HG03103 (cell line): ENCODE data around the gene TM9SF4.
"Not testable (repeated sequence)": the region's sequence is repeated elsewhere in the genome, so short reads cannot be mapped to it uniquely, and the experiment has no call there.

ENCODE experiments used
- ATAC-seq: cut with Tn5 transposase; IDR thresholded peaks from one replicate; pipeline ENCODE4 v1.9.1; 2021; ENCODE audit warnings: low read depth; ENCODE audit not compliant: unreplicated experiment

TM9SF4 gene

GRCh38 chr20:32089637-32090362 is 19.7 kb upstream of the TM9SF4 start:
- no peak for ATAC-seq

GRCh38 chr20:32091888-32092346 is 17.6 kb upstream of the TM9SF4 start:
- ATAC-seq = no peak

GRCh38 chr20:32098786-32099185 is 10.7 kb upstream of the TM9SF4 start:
- no peak for ATAC-seq

- no peak for ATAC-seq
These were observed 611 bp upstream of the TM9SF4 start for GRCh38 chr20:32108814-32109391.

- ATAC-seq = no peak
These were observed 725 bp downstream of the TM9SF4 start for GRCh38 chr20:32110173-32110704.

GRCh38 chr20:32110727-32111126 is 1.2 kb downstream of the TM9SF4 start:
- ATAC-seq = no peak

GRCh38 chr20:32111156-32111686 is 1.7 kb downstream of the TM9SF4 start:
- no peak for ATAC-seq

GRCh38 chr20:32111753-32112152 is 2.2 kb downstream of the TM9SF4 start:
- no peak for ATAC-seq

GRCh38 chr20:32112841-32113240 is 3.3 kb downstream of the TM9SF4 start:
- ATAC-seq = no peak

GRCh38 chr20:32113591-32114260 is 4.2 kb downstream of the TM9SF4 start:
- no peak for ATAC-seq

GRCh38 chr20:32114305-32114960 is 4.9 kb downstream of the TM9SF4 start:
- ATAC-seq = no peak

- no peak for ATAC-seq
These were observed 5.8 kb downstream of the TM9SF4 start for GRCh38 chr20:32115211-32115767.

- ATAC-seq = no peak
These were observed 6.6 kb downstream of the TM9SF4 start for GRCh38 chr20:32116079-32116521.

GRCh38 chr20:32116796-32117195 is 7.3 kb downstream of the TM9SF4 start:
- ATAC-seq = not testable (repeated sequence)

GRCh38 chr20:32118427-32118826 is 8.9 kb downstream of the TM9SF4 start:
- ATAC-seq = not testable (repeated sequence)

- no peak for ATAC-seq
These were observed 10.2 kb downstream of the TM9SF4 start for GRCh38 chr20:32119734-32120133.

GRCh38 chr20:32121908-32122307 is 12.4 kb downstream of the TM9SF4 start:
- ATAC-seq = not testable (repeated sequence)

GRCh38 chr20:32123088-32123487 is 13.6 kb downstream of the TM9SF4 start:
- no peak for ATAC-seq

GRCh38 chr20:32124916-32125454 is 15.5 kb downstream of the TM9SF4 start:
- no peak for ATAC-seq

GRCh38 chr20:32125506-32125905 is 16.0 kb downstream of the TM9SF4 start:
- no peak for ATAC-seq
